Osteoblast (primary cell): ENCODE results near the gene LILRB5. TPM values are rescaled to one million over a fixed set of nuclear protein-coding genes. Genes with fewer than 3 reads are reported as not detected.
"Not testable (repeated sequence)": the region's sequence is repeated elsewhere in the genome, so short reads cannot be mapped to it uniquely, and the experiment has no call there.

Experiments used
- DNase-seq: peaks from one replicate; pipeline ENCODE4 v3.0.0; 2011; ENCODE audit warnings: low spot score, mixed read lengths; ENCODE audit not compliant: insufficient read length; ENCODE audit errors: missing footprints
- H2AFZ ChIP-seq: 2 replicates; pipeline ENCODE4 v1.6.0; 2011; ENCODE audit warnings: mild to moderate bottlenecking, low read length
- H3K27ac ChIP-seq: 2 replicates; pipeline ENCODE4 v1.5.1; 2011; ENCODE audit warnings: mild to moderate bottlenecking, low read depth, low read length, moderate library complexity
- H3K27me3 ChIP-seq: 2 replicates; pipeline ENCODE4 v1.6.0; 2012; ENCODE audit warnings: mild to moderate bottlenecking, control low read depth, inconsistent platforms, low read length, moderate library complexity; ENCODE audit not compliant: insufficient read depth
- H3K36me3 ChIP-seq: 2 replicates; pipeline ENCODE4 v1.5.1; 2011; ENCODE audit warnings: mild to moderate bottlenecking, low read length, control low read depth, moderate library complexity; ENCODE audit not compliant: insufficient read depth
- H3K4me1 ChIP-seq: 2 replicates; pipeline ENCODE4 v1.5.1; 2011; ENCODE audit warnings: mild to moderate bottlenecking, low read length, control low read depth, moderate library complexity; ENCODE audit not compliant: insufficient read depth
- H3K4me2 ChIP-seq: 2 replicates; pipeline ENCODE4 v1.6.0; 2011; ENCODE audit warnings: mild to moderate bottlenecking, low read length; ENCODE audit not compliant: insufficient read depth
- H3K4me3 ChIP-seq: fragments of 200-600 bp; sonication (generic); 3 replicates; pipeline ENCODE4 v1.5.1; 2012; ENCODE audit warnings: mild to moderate bottlenecking, low read length, inconsistent platforms; ENCODE audit not compliant: insufficient read depth
- H3K79me2 ChIP-seq: 2 replicates; pipeline ENCODE4 v1.6.0; 2012; ENCODE audit warnings: mild to moderate bottlenecking, low read length, control low read depth, inconsistent platforms; ENCODE audit not compliant: insufficient read depth
- H3K9me3 ChIP-seq: 2 replicates; pipeline ENCODE4 v1.5.1; 2011; ENCODE audit warnings: low read depth, low read length, control low read depth
- H4K20me1 ChIP-seq: 2 replicates; pipeline ENCODE4 v1.6.0; 2012; ENCODE audit warnings: mild to moderate bottlenecking, low read length, control low read depth; ENCODE audit not compliant: insufficient read depth
- CTCF ChIP-seq: IDR thresholded peaks from 2 replicates; pipeline ENCODE4 v1.5.1; 2011; ENCODE audit warnings: mild to moderate bottlenecking, low read depth, low read length, moderate library complexity; ENCODE audit errors: extremely low read depth
- total RNA-seq: library from RNA; depleted of rRNA; stranded (reverse); fragments of >200 nt; gene quantifications from 2 replicates; pipeline ENCODE4 v1.2.3, GENCODE V29; 2012

Gene LILRB5
- total RNA-seq, 1 donor = not detected

DNA sequence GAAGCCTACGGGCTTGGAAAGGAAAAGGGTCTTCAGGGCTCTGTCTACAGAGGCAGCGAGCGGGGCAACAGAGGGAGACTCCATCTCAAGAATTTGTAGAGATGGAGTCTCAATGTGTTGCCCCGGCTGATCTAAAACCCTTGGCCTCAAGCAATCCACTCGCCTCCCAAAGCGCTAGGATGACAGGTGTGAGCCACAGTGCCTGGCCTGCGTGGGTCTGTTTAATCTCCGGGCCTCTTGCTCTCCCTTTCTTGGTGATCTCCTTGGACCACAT lies 48.4 kb downstream of the LILRB5 start:
- H4K20me1 ChIP-seq = peaks cover 77% of the 10 kb centered on the region
- H3K27me3 ChIP-seq = no peaks in the 10 kb centered on the region
- TF ChIP-seq CTCF = no peak
- peak overlapping the region; percentile 87 for H3K27ac ChIP-seq
- H3K4me1 ChIP-seq = peaks cover 63% of the 10 kb centered on the region
- H3K4me3 ChIP-seq = no peak overlapping the region
- no peak overlapping the region for H2AFZ ChIP-seq
- DNase-seq = no peak
- H3K36me3 ChIP-seq = peaks cover 50% of the 10 kb centered on the region
- no peak overlapping the region for H3K4me2 ChIP-seq
- H3K9me3 ChIP-seq = no peaks in the 10 kb centered on the region
- H3K79me2 ChIP-seq = peaks cover 60% of the 10 kb centered on the region

DNA sequence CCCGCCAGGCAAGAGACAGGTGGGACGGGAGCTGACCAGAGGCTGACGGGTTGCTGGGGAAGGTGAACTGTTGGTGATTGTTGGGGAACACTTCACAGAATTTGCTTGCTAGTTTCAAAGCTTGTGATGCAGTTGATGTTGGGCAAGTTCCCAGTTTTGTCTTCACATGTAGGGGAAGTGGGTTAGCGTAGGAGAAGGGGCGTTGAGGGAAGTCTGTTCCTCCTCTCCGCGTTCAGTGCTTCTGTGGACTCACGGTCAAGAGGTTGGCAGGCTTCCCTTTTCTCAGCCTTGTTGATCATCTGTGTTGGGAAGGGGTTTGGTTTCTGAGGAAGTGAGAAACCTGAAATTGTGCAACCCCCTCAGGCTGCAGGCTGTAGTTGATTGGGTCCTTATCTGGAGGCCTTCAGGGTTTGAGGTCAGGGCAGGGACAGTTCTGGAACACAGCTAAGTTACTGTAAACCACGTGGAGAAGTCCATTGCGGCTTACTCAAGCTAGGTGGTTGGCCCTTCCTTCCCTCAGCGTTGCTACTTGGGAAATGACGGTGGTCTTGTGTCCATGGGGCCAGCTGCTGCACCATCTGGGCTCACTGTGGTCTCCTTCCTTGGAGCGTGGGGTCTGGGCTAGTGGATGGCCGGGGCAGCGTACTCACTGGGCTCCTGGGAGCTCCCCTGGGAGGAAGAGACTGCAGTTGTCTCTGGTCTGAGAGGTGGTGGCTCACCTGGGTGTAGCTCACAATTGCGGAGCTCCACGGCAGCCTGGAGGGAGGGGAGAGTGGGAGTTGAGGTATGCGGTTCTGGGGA lies 48.9 kb downstream of the LILRB5 start:
- H4K20me1 ChIP-seq = peaks cover 83% of the 10 kb centered on the region
- H2AFZ ChIP-seq = no peak overlapping the region
- H3K4me3 ChIP-seq = no peak overlapping the region
- peak overlapping the region; percentile 42 for H3K4me2 ChIP-seq
- H3K27ac ChIP-seq = peak overlapping the region; percentile 87
- H3K4me1 ChIP-seq = peaks cover 68% of the 10 kb centered on the region
- DNase-seq = peak; percentile 73
- H3K27me3 ChIP-seq = no peaks in the 10 kb centered on the region
- no peaks in the 10 kb centered on the region for H3K9me3 ChIP-seq
- peaks cover 55% of the 10 kb centered on the region for H3K36me3 ChIP-seq
- no peak for TF ChIP-seq CTCF
- peaks cover 64% of the 10 kb centered on the region for H3K79me2 ChIP-seq

- no peak overlapping the region for H2AFZ ChIP-seq
- peaks cover 74% of the 10 kb centered on the region for H3K4me1 ChIP-seq
- H3K79me2 ChIP-seq = peaks cover 68% of the 10 kb centered on the region
- peaks cover 86% of the 10 kb centered on the region for H4K20me1 ChIP-seq
- H3K4me2 ChIP-seq = peak overlapping the region; percentile 42
- peaks cover 60% of the 10 kb centered on the region for H3K36me3 ChIP-seq
- no peaks in the 10 kb centered on the region for H3K9me3 ChIP-seq
- TF ChIP-seq CTCF = no peak
- no peak overlapping the region for H3K4me3 ChIP-seq
- DNase-seq = peak; percentile 51
- H3K27me3 ChIP-seq = no peaks in the 10 kb centered on the region
- H3K27ac ChIP-seq = peak overlapping the region; percentile 87
Observed at GRCh38 chr19:54207676-54207982, 49.4 kb downstream of the LILRB5 start.

DNA sequence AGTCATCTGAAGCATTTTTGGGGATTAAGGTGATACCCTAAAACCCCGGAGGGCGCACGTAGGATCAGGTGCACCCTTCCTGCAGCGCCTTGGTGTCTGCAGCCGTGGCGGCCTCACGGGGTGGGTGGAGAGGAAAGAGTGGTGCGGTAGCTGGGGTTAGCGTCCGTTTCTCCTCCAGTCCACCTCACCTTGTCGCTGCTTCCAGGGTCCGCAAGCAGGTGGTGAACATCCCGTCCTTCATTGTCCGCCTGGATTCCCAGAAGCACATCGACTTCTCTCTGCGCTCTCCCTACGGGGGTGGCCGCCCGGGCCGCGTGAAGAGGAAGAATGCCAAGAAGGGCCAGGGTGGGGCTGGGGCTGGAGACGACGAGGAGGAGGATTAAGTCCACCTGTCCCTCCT lies 49.9 kb downstream of the LILRB5 start:
- not testable (repeated sequence) for H3K4me2 ChIP-seq, H3K27me3 ChIP-seq, H3K9me3 ChIP-seq, H3K4me3 ChIP-seq, DNase-seq, H2AFZ ChIP-seq
- Histone ChIP-seq H3K27ac (peak overlapping the region; percentile 87), H3K4me1 (peaks cover 78% of the 10 kb centered on the region), H3K79me2 (peaks cover 72% of the 10 kb centered on the region), H3K36me3 (peaks cover 65% of the 10 kb centered on the region), H4K20me1 (peaks cover 89% of the 10 kb centered on the region)
